DND-41 (cell line): ENCODE results near the gene GDF9.

Experiments
- EZH2 ChIP-seq: IDR thresholded peaks from 3 replicates; pipeline ENCODE4 v1.6.1; 2012; ENCODE audit warnings: borderline replicate concordance, low read depth, mild to moderate bottlenecking, moderate library complexity, low read length, inconsistent platforms; ENCODE audit not compliant: severe bottlenecking
- TF ChIP-seq, protein P1 (sequence below): IDR thresholded peaks from 2 replicates; pipeline ENCODE4 v1.5.1; 2012; ENCODE audit warnings: borderline replicate concordance, low read length, moderate library complexity, mild to moderate bottlenecking; ENCODE audit not compliant: poor library complexity, severe bottlenecking; ENCODE audit errors: extremely low read depth

DNA sequence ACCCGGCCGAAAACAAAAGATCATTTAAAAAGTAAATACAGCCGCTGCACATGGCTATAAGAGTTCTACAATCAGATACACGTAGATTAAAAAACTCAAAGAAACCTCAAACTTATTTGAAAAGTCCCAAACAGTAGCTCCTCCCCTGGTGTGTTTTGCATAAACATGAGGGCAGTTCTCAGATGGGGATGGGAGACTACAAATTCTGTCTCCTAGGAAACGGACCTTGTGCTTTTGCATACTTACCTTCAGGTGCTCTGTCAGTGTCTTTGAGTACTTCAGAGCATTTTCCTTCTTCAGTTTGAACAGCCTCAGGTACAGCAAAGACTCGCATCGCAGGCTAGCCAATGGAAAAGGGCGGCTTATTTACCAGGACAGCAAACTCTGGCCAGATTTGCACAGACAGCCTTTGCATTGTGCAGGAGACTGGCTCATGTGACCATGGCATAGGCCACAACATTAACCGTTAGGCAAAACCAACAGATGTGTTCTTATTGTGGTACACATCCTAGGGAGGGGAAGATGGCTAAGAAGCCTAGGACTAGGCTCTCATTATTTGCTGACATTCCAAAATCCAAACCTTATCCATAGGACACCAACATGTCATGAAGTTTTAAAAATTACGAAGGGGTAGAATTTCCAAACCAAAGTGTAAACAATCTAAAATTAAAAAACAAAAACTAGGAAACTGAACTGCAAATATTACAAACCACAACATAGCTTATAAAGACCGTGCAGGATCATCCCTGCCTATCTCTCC, 20.0 kb upstream of the GDF9 start:
- no peak for TF ChIP-seq EZH2
- TF ChIP-seq, protein P1, sequence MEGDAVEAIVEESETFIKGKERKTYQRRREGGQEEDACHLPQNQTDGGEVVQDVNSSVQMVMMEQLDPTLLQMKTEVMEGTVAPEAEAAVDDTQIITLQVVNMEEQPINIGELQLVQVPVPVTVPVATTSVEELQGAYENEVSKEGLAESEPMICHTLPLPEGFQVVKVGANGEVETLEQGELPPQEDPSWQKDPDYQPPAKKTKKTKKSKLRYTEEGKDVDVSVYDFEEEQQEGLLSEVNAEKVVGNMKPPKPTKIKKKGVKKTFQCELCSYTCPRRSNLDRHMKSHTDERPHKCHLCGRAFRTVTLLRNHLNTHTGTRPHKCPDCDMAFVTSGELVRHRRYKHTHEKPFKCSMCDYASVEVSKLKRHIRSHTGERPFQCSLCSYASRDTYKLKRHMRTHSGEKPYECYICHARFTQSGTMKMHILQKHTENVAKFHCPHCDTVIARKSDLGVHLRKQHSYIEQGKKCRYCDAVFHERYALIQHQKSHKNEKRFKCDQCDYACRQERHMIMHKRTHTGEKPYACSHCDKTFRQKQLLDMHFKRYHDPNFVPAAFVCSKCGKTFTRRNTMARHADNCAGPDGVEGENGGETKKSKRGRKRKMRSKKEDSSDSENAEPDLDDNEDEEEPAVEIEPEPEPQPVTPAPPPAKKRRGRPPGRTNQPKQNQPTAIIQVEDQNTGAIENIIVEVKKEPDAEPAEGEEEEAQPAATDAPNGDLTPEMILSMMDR, result no peak
